Measurements from ENCODE around the gene OSBPL10.

Gene OSBPL10

GRCh38 chr3:31958701-31959152 lies 22.3 kb downstream of the OSBPL10 start:
- DNase-seq (ENCODE audit: low read depth), result no peak

- no peak for DNase-seq (ENCODE audit: low read depth)
These were observed 24.0 kb downstream of the OSBPL10 start for GRCh38 chr3:31957106-31957505.

- DNase-seq (ENCODE audit: low read depth), result no peak
These were observed 25.5 kb downstream of the OSBPL10 start for GRCh38 chr3:31955581-31955980.

- no peak for DNase-seq (ENCODE audit: low read depth)
These were observed 27.4 kb downstream of the OSBPL10 start for GRCh38 chr3:31953636-31954035.

DNA sequence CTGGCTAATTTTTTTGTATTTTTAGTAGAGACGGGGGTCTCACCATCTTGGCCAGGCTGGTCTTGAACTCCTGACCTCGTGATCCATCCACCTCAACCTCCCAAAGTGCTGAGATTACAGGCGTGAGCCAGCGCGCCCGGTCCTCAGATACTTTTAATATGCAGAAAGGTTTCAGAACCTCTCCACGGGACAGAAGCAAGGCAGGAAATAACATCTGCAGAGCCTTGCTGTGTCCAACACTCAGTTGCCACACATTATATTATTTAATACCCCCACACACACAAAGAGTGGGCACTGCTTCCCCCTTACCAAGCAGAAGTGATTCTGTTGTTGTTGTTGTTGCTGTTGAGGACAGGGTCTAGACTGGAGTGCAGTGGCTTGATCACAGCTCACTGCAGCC lies 28.0 kb downstream of the OSBPL10 start:
- no peak for DNase-seq (ENCODE audit: low read depth)

DNA sequence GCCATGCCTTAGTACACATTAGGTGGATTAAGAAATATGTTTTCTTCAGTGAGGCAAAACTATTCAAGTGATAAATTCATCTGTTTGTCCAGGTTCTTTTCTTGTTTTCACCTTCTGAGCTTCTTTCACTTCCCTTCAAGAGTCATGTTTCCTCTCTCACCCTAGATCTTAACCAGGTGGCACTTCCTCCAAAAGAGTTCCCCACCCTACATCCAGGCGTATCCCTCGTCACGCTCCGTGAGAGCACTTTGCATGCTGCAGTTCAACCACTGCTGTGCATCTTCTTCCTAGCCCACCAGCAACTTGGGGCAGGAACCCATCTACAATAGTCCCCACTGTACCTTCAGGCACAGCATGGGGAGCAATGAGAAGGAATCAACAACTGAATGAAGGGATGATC lies 28.9 kb downstream of the OSBPL10 start:
- DNase-seq (ENCODE audit: low read depth), result no peak

DNA sequence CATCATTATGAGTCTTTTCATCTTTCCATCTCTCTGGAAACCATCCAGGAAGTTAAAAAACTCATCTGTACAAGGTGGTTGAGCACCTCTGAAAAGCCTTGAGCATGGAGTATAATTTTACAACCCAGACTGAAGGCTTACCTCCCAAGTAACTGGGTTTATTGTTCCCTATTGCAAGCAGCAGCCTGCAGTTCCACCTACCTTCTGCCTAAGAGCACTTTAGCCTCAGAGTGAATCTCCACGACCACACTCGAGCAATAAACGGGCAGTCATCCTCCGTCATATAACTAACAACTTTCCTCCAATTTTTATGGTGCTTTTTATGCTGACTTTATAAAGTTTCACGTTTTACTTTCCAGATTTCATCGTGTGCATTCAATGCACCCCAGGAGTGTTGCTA lies 32.8 kb downstream of the OSBPL10 start:
- DNase-seq (ENCODE audit: low read depth), result no peak

GRCh38 chr3:31947671-31948091 lies 33.4 kb downstream of the OSBPL10 start:
- no peak for DNase-seq (ENCODE audit: low read depth)

GRCh38 chr3:31947162-31947561 lies 33.9 kb downstream of the OSBPL10 start:
- no peak for DNase-seq (ENCODE audit: low read depth)

DNA sequence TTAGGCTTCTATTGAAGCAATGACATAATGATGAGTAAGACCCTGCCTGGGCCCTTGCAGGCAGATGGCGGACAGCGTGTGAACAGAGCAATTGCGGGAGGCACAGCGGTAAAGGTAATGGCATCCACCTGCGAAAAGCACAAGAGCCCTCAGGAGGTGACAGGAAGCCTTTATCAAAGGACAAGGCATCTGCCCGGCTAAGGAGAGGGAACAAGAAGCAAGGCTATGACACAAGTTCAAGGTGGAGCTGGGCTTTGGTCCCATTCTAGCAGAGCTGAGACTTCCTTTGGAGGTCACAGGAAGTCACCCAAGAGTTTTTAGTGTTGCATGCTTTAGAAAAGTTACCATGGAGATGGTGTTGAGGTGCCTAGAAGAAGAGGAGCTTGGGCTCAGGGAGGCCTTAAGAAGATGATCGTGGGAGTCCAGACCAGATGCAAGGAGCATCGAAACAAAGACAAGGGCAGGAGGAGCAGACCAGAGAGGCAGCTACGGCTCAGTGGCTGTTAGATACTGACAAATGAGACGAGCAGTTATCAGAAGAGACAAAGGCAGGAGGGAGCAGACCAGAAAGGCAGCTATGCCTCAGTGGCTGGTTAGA lies 34.5 kb downstream of the OSBPL10 start:
- no peak for DNase-seq (ENCODE audit: low read depth)

GRCh38 chr3:31945738-31946052 lies 35.4 kb downstream of the OSBPL10 start:
- DNase-seq (ENCODE audit: low read depth), result peak; percentile 80

DNA sequence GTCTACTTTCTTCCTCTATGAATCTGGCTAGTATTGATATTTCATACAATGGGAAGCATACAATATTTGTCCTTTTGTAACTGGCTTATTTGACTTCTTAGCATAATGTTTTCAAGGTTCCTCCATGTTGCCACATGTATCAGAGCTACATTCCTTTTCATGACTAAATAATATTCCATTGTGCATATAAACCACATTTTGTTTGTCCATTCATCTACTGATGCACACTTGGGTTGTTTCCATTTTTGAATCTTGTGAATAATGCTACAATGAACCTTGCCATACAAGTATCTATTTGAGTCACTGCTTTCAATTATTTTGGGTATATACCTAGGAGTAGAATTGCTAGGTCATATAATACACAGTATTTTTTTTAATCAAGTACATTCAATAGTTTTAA lies 38.0 kb downstream of the OSBPL10 start:
- DNase-seq (ENCODE audit: low read depth), result no peak

DNA sequence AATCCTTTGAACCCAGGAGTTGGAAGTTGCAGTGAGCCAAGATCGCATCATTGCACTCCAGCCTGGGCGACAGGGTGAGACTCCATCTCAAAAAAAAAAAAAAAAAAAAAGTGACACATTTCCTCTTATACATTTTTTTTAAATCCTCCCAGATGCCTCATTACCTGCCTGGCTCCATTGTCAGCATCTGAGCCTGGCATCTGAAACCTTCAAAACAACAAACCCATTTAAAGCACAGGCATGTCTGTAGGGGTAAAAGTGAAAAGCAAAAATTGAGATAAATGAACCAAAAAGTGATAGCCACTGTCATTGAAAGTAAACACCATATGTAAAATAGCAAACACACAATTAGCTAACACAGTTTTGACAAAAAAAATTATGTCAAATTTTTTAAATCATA lies 38.6 kb downstream of the OSBPL10 start:
- DNase-seq (ENCODE audit: low read depth), result no peak

- DNase-seq (ENCODE audit: low read depth), result peak; percentile 63
These were observed 43.8 kb downstream of the OSBPL10 start for GRCh38 chr3:31937225-31937624.

GRCh38 chr3:31936420-31937060 lies 44.5 kb downstream of the OSBPL10 start:
- DNase-seq (ENCODE audit: low read depth), result no peak

- no peak for DNase-seq (ENCODE audit: low read depth)
These were observed 46.2 kb downstream of the OSBPL10 start for GRCh38 chr3:31934866-31935265.

DNA sequence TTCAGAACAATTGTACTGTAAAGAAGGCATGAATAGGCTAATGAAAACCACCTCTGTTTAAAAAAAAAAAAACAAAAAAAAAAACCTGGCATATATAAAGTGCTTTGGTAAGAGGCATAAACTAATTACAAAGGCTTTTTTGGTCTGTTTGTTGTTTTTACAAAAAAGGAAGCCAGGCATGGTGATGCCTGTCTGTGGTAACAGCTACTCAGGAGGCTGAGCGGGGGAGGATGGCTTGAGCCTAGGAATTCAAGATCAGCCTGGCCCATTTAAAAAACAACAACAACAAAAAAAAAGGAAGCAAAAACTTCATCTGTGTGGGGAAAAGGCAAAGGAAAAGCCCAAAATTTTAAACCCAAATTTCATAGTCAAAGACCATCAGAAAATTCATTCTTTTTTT lies 47.0 kb downstream of the OSBPL10 start:
- DNase-seq (ENCODE audit: low read depth), result no peak

- DNase-seq (ENCODE audit: low read depth), result no peak
These were observed 48.1 kb downstream of the OSBPL10 start for GRCh38 chr3:31932990-31933389.

DNA sequence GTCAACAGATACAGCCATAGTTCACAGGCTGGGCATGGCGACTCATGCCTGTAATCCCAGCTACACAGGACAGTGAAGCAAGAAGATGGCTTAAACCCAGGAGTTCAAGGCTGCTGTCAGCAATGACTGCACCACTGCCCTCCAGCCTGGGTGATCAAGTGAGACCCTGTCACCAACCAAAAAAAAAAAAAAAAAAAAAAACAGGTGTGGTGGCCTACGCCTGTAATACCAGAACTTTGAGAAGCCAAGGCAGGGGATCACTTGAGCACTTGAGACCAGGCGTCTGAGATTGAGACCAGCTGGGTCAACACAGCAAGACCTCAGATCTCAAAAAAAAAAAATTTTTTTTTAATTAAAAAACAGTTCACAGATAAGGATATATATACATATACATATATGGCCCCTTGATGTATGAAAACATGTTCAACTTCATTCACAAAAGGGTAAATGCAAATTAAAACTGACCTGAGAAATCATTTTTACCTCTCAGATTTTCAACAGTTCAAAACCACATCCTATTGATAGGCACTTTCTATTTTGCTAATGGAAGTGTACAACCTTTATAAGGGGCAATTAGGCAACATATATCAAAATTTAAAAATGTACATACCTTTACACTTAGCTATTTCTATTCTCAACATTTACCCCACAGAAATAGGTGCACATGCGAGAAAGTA lies 51.1 kb downstream of the OSBPL10 start:
- DNase-seq (ENCODE audit: low read depth), result no peak

GRCh38 chr3:31927811-31928210 lies 53.3 kb downstream of the OSBPL10 start:
- no peak for DNase-seq (ENCODE audit: low read depth)

DNA sequence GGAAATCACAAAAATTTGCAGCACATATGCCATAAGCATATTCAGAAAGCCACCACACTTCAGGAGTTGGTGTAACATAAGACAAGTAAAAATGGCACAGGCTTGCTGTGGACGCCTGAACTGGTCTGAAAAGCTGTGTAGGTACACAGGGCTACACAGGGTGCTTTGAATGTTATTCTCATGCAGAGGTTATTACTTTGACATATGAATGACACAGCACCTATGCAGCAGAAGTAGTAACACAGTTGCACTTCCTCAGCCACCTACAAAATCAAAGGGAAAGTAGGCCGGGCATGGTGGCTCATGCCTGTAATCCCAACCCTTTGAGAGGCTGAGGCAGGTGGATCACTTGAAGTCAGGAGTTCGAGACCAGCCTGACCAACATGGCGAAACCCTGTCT lies 54.5 kb downstream of the OSBPL10 start:
- DNase-seq (ENCODE audit: low read depth), result no peak

- no peak for DNase-seq (ENCODE audit: low read depth)
These were observed 55.8 kb downstream of the OSBPL10 start for GRCh38 chr3:31925271-31925630.

- no peak for DNase-seq (ENCODE audit: low read depth)
These were observed 56.3 kb downstream of the OSBPL10 start for GRCh38 chr3:31924610-31925270.

All from fibroblast of the conjunctiva (primary cell).